Stimulated activated CD8-positive, alpha-beta memory T cell treated with anti-CD3 and anti-CD28 coated beads, Interleukin-2, amount 100 ng/mL, for 1 hour (primary cell): ENCODE results near the gene COG6.

ENCODE experiments used
- DNase-seq, 2 donors: peaks; one replicate each; pipeline ENCODE4 v3.0.0-alpha.2; 2020; ENCODE audit warnings: low read depth in 2 of 2

COG6 gene

GRCh38 chr13:39655569-39656324, at the start of gene COG6:
Gene COG6, plus strand, starts transcription at chr13:39655662. Its CDS starts 65 bp downstream, at chr13:39655727.
- DNase-seq, result peak; percentile 89 to 92

GRCh38 chr13:39605677-39606320, 49.7 kb upstream of the COG6 start:
- DNase-seq, result no peak

- no peak for DNase-seq
Observed at GRCh38 chr13:39607876-39608275, 47.6 kb upstream of the COG6 start.

GRCh38 chr13:39612023-39612637, 43.3 kb upstream of the COG6 start:
- DNase-seq, result peak in 1 of 2 donors; percentile 19

GRCh38 chr13:39616087-39616694, 39.3 kb upstream of the COG6 start:
- DNase-seq, result no peak

GRCh38 chr13:39618561-39618960, 36.9 kb upstream of the COG6 start:
- DNase-seq, result no peak

GRCh38 chr13:39623466-39623865, 32.0 kb upstream of the COG6 start:
- no peak for DNase-seq

GRCh38 chr13:39631307-39631706, 24.2 kb upstream of the COG6 start:
- no peak for DNase-seq

GRCh38 chr13:39632994-39633393, 22.5 kb upstream of the COG6 start:
- DNase-seq, result no peak

GRCh38 chr13:39635564-39635963, 19.9 kb upstream of the COG6 start:
- no peak for DNase-seq

GRCh38 chr13:39637890-39638289, 17.6 kb upstream of the COG6 start:
- DNase-seq, result no peak

GRCh38 chr13:39641645-39642044, 13.8 kb upstream of the COG6 start:
- DNase-seq, result no peak

- DNase-seq, result no peak
Observed at GRCh38 chr13:39646122-39646521, 9.3 kb upstream of the COG6 start.

- no peak for DNase-seq
Observed at GRCh38 chr13:39655041-39655568, 357 bp upstream of the COG6 start.

- DNase-seq, result no peak
Observed at GRCh38 chr13:39656325-39656677, 839 bp downstream of the COG6 start.

- DNase-seq, result no peak
Observed at GRCh38 chr13:39663508-39663907, 8.0 kb downstream of the COG6 start.

- DNase-seq, result no peak
Observed at GRCh38 chr13:39663958-39664357, 8.5 kb downstream of the COG6 start.

- DNase-seq, result no peak
Observed at GRCh38 chr13:39665763-39666162, 10.3 kb downstream of the COG6 start.

- no peak for DNase-seq
Observed at GRCh38 chr13:39670445-39670844, 15.0 kb downstream of the COG6 start.

- no peak for DNase-seq
Observed at GRCh38 chr13:39672378-39673132, 17.1 kb downstream of the COG6 start.

- no peak for DNase-seq
Observed at GRCh38 chr13:39675904-39676303, 20.4 kb downstream of the COG6 start.
